Skin epidermis (tissue), 12 donors: ENCODE measurements around the gene CASP1.

ENCODE experiments used
- H3K27ac ChIP-seq, 21 experiments: fragments of 200-600 bp; sonication (generic) in 11 of 21; one replicate each; pipeline ENCODE4 v1.5.0; 2020; ENCODE audit warnings: mild to moderate bottlenecking in 3 of 21, inconsistent platforms in 2 of 21, moderate library complexity in 2 of 21
- H3K4me3 ChIP-seq, 7 experiments: fragments of 200-600 bp; sonication (generic) in 2 of 7; one replicate each; pipeline ENCODE4 v1.5.0; 2020; ENCODE audit warnings: inconsistent platforms in 2 of 7, mild to moderate bottlenecking in 2 of 7, moderate library complexity in 1 of 7

The CASP1 gene

GRCh38 chr11:104999721-105000120 lies 35.2 kb downstream of the CASP1 start:
- H3K27ac ChIP-seq: no peak overlapping the region
- no peak overlapping the region for H3K4me3 ChIP-seq

DNA sequence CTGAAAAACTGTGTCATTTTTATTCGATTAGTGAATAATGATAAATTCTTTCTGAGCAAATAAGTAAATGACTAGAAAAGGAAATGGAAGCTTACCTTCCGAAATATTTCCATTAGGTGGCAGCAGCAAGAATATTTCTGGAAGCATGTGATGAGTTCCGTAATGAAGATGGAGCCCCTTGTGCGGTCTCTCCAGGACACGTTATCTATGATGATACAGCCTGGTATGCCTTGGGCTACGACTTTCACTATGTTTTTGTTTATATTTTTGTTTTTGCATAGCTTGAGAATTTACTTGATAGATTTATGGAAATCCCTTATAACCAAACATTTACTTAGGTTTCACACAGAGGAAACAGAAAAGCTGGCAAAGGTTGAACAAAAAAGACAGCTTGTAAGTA lies 37.7 kb downstream of the CASP1 start:
- H3K4me3 ChIP-seq: no peak overlapping the region

GRCh38 chr11:104995001-104995408 lies 39.9 kb downstream of the CASP1 start:
- Histone ChIP-seq H3K27ac (no peak overlapping the region), H3K4me3 (no peak overlapping the region)

More for the DNA sequence above, 37.7 kb downstream of the CASP1 start:
- no peak overlapping the region for H3K27ac ChIP-seq

- no peak overlapping the region for H3K27ac ChIP-seq
- no peak overlapping the region for H3K4me3 ChIP-seq
Observed at GRCh38 chr11:104992781-104993180, 42.2 kb downstream of the CASP1 start.

GRCh38 chr11:104991994-104992393 lies 43.0 kb downstream of the CASP1 start:
- Histone ChIP-seq H3K4me3 (no peak overlapping the region), H3K27ac (no peak overlapping the region)

DNA sequence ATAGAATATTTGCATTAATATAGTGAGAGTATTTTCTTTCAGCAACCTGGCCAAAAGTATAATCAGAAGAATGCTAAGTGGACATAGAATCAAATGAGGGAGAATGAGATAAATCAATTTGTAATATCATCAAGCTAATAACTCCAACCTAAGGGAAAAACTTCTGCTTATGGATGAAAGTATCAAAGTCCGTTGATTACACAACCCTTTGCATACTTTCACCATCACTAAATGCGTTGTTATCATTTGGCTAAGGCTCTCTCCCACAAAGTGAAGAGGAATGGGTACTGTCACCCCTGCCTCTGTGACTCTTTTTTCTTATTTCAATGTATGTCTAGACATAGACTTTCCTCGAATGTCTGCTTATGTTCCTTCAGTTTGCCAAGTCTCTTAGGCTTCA lies 50.1 kb downstream of the CASP1 start:
- H3K27ac ChIP-seq: no peak overlapping the region

DNA sequence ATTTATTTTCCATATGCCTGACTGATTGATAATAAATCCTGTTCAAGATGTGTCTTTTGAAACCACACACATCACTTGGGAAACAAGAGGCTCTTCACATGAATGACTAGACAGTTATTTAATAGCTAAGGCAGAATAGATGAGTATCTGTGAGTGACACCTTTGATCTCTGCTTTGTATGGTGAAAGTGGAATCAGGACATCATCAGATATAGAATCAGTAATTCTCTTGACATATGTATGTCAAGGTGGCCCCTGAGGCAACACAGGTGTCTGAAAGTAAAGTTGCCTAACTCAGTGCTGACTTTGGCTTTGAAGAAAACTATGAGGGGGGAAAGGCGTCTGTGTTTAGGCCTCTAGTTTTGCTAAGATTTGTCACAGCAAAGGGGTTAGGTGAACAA lies 55.1 kb downstream of the CASP1 start:
- Histone ChIP-seq H3K4me3 (no peak overlapping the region), H3K27ac (no peak overlapping the region)

More for the DNA sequence above, 50.1 kb downstream of the CASP1 start:
- no peak overlapping the region for H3K4me3 ChIP-seq
